Activated CD4-positive, alpha-beta T cell treated with anti-CD3 and anti-CD28 coated beads, Interleukin-10, Interleukin-2, amounts not matched to agents 100 ng/mL and 50 ng/mL, durations not matched to agents 16 hours and 8 hours (primary cell): Measurements from ENCODE around the gene WDR76.
"Not testable (repeated sequence)": the region's sequence is repeated elsewhere in the genome, so short reads cannot be mapped to it uniquely, and the experiment has no call there.

ENCODE experiments used
- DNase-seq: peaks from one replicate; pipeline ENCODE4 v3.0.0-alpha.2; 2020

The WDR76 gene

DNA sequence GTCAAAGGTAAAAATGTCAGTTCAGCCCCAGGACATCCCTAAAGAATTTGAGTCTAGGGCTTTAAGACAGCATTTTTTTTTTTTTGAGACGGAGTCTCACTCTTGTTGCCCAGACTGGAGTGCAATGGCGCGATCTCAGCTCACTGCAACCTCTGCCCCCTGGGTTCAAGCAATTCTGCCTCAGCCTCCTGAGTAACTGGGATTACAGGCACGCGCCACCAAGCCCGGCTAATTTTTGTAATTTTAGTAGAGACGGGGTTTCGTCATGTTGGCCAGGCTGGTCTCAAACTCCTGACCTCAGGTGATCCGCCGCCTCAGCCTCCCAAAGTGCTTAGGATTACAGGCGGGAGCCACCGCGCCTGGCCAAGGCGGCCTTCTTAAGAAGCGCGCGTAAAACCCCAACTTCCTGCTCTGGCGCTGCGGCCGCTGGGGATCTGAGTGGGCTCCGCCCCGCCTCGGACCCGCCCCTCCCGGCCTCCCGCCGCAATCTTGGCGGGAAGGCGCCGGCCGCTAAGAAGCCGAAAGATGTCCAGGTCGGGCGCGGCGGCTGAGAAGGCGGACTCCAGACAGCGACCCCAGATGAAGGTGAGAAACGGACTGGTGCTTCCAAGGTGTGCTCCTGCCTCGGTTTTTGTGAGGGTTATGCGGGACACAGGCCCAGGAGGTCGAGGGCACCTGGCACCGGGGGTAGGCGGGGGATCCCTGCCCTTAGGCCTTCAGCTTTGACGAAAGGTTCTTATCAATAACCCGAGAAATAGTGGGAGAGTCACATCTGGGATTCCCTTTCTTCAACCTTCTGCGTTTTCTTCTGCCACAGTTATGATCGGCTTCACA, at the start of gene WDR76:
Gene WDR76, plus strand, starts transcription at position 495 of the 834 bp plus-strand sequence. Its CDS starts 31 bp downstream, at position 526.
- DNase-seq = peak; percentile 93

DNA sequence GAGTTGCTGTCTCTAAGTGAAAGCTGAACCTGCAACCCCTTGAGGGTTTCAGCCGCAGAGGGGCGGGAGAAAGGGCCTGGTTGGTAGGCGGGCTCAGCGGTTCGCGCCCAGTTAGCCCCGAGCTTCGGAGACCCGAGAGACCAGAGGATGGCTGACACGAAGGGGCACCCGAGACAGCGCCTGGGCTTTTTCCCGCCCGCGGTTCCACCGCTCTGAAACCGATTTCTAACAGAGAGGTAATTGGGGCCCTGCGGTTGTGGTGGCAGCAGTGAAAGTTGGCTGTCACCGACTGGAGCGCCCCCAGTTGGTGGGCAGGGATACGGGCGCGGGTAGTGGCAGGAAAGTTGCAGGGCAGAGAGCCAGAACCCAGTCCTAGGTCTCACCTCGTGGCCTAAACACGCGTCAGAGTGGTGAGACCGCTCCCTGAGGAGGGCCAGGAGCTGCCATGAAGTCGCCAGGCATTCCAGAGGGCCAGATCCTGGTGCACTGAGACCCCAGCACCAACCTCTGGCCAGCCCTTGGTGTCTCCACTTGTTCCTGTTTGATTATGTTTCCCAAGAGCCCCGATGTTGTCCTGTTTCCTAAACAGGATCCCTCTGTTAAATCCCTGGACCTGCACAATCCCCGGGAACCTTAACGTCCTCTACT, 49.4 kb upstream of the WDR76 start:
- DNase-seq = peak; percentile 89

DNA sequence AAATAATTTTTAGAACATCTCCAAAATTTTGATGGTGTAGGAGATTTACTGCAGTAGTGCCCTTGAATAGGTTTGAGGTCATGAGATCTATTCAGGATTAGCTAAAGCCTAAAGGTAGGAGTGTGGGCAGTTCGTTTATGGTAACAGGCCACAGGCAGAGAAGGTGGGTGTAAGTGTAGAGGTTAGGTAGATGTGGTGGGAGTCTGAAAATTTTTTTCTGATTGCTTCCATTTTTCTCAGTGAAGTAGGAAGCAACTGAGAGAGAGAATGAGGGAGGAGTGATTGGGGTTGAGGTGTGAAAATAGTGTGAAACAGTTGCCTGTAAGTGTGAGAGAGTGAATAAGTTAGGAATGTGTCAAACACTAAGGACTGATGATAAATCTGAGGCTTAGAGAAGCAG, 47.8 kb upstream of the WDR76 start:
- DNase-seq = no peak

DNA sequence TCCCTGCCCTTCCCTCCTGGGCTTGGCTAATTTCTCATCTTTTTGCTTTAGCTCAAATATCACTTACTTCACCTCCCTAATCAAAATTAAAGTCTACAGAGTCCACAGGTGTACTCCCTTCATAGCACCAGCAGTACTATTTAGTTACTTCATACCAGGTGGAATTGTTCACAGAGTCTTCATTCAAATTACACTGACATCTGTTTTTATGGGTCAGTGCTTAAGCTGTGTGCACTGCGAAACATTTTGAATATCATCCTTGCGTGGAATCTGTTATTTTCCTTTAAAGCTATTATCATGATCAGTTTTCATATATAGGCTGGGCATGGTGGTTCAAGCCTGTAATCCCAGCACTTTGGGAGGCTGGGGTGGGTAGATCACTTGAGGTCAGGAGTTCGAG, 37.4 kb upstream of the WDR76 start:
- DNase-seq = no peak

DNA sequence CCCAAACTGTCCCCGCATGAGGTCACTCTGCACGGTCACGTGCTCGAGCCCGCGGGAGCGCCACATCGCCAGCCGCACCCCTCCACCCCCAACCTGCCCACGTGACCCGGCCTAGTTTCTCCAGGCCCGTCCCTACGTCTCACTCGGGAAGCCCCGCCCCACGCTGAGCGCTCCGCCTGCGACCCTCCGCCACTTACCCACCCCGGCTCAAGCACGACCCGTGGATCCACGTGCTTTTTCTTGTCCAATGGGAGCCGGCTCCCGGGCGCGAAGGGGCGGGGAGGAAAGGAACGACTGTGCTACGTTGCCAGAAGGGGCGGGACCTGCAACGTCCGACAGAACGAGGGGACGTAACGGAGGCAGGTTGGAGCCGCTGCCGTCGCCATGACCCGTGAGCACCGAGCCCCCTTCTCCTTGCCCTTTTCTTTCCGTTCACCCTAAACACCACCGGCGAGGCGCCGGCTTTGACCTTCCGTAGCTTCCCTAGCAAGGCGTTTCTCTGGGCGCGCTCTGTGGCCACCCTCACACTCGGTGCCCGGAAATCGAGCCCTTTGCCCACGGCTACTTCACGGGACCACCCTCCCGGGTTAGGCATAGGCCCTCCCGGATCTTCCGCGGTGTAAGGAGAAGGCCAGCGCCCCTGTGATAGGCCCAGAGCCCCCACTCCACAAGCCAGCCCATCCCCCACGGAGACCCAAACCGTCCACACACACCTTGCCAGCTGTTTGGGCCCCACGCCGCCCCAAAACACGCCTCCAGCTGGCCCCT, 34.6 kb upstream of the WDR76 start, which contains the start of gene SERF2:
Gene SERF2, plus strand, starts transcription at position 328 of the 768 bp plus-strand sequence. Its CDS starts 57 bp downstream, at position 385.
- peak; percentile 100 for DNase-seq

DNA sequence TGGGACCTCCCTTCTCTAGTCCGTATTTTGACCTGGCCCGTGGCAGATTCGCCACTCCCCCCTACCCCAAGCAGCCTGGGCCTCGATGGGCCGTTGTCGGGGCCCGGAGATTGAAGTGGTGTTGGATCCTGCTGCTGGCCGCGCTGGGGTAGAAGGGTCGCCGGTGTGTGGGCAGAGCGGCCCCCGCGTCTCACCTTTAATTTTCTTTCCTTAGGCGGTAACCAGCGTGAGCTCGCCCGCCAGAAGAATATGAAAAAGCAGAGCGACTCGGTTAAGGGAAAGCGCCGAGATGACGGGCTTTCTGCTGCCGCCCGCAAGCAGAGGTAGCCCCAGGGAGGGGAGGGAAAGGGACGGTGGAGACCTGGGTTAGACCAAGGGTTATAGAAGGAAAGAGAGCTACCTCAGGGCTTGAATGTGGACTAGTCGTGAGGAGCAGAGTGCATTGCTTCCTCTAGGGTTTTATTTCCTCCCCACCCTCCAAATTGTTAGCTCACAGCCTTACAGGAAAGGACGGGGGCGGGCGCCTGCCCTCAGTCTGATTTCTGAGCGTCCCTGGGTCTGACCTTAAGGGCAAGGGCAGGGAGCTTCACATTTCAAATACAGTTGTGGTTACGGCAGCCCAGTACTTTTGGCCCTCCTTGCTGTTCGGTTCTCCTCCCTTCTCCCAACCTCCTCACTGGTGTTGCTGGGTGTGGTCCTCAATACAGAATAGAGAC, 33.9 kb upstream of the WDR76 start:
- peak; percentile 48 for DNase-seq

DNA sequence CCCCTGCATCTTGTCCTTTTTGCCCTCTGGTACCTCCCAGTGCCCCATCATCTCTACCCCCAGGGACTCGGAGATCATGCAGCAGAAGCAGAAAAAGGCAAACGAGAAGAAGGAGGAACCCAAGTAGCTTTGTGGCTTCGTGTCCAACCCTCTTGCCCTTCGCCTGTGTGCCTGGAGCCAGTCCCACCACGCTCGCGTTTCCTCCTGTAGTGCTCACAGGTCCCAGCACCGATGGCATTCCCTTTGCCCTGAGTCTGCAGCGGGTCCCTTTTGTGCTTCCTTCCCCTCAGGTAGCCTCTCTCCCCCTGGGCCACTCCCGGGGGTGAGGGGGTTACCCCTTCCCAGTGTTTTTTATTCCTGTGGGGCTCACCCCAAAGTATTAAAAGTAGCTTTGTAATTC, 33.2 kb upstream of the WDR76 start:
- DNase-seq = no peak

DNA sequence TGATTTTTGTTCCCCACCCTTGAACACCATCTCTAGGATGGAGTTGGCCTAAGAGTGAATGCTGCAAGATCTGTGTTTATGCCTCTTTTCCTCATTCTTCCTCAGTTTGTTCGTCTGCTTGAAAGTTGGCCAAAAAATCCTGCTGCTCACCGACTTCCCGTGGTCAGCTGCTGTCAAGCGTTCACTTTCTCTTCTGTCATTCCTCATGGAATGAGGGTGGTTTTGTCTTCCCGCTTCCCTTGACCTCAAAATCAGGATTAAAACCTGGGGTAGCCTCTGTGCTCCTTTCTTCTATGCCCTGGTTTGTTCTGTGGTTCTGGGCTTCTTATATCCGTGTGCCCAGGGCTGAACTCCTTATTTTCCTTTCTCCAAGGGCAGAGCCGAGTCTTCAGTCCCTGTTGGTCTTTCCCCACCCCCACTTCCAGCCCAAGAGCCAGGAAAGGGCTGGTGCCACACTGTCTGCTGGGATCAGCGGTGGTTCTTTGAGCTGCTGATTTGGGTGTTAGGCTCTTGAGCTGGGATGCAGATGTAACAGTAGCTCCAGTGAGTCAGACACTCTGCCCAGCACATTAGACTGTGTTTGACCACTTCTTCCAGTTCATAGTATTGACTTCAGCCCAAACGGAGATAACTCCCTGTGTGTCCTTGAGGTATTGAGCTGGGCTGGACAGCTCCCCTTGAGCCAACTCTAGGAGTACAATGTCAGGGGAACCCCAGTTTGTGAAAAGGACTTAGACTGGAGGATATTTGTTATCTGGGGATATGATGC, 32.3 kb upstream of the WDR76 start:
- DNase-seq = no peak

DNA sequence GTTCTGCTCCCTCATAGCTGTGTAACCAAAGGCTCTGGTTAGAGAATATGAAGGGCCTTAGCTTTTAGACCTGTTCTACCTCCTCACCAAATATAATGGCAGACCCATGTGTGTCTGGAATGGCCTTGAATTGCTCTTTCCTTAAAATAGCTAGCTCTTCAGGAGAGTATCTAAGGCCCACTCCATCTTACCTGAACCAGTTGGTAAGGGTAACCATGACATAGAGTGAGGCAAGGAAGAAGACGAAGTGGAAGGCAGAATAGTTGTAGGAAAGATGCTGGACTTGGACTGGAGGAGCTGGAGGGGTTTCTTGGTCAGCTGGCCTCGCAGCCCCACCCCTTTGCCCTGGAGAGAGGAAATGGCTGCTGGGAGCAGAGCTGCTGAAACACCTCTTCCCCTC, 31.6 kb upstream of the WDR76 start:
- no peak for DNase-seq

DNA sequence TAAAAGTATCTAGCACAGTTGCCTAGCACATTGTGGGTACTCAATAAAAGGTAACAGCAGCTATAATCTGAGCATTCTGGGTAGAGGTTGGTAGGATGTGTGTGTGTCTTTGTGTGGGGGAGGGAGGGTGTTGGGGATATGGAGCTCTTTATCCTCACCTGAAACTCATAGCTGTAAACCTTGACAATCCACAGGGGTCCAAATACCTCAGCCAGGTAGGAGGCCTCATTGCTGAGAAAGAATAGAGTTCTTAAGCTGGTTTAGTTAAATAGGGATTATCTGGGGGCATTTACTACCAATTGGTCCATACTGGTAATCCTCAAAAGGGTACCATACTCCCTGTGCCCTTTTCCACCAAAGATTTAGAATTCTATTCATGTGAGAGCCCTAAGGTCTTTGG, 30.8 kb upstream of the WDR76 start:
- no peak for DNase-seq

DNA sequence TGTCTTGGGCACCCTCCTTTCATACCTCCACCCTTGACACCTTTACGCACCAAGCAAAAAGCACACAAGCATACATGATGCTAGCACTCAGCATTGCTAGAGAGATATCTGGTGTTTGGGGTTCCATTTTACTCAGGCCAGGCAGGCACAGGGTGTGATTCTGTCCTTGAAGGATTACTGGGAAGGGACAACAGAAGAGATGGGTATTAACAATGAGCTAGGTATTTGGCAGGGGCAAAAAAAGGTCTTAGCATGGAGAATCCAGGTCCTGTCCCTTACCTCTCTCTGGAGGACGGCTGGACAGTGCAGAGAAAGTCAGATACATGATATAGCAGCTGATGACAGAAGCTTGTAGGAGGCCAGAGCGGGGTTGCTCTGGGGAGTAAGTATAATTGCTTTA, 30.2 kb upstream of the WDR76 start:
- DNase-seq = no peak

DNA sequence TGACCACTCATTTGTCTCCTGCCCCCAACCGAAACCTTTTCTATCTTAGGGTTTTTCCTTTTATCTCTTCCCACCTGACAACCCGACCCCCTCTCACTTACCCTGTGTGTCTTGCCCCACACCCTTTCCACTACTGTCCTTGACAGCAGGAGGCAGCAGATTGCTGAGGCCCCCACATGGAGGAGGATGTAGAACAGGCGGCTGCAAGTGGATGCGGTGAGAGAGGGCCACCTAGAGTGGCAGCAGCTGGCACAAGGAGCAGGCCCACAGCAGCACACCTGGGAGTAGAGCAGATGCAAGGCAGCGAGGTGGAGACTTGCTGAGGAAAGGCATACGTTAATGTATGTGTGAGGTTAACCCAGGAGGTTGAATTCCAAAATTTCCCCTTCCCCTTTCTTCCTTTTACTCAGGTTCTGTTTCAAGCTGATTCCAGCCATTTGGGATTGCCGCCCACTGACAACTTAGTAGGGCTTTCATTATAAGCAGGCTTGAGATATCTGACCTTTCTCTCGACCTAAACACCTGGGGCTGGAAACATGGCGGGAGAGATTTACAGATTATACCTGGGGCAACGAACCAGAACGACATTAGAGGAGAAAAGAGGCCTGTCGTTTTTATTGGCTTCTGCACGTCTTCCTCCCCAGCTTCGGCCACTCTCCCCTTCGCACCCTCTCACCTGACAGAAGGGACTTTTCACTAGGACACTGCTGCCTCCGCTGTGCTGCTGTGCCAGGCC, 27.4 kb upstream of the WDR76 start:
- DNase-seq = no peak

DNA sequence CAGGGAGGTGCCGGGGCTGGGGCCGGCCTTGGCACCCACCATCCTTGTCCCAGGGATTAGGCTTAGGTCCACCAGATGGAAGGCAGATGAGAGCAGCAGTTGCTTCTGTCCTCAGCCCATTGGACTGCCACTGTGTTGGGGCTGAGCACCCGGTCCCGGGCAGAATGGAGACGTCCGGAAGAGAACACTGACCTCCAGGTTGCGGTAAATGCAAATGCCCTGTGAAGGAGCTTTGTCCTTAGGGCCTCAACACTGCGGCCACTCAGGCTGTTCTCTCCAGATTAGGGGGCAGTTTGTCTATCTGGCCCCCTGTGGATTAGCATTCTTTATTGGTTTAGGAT, 26.9 kb upstream of the WDR76 start, which contains the start of gene SERINC4:
Gene SERINC4, minus strand, starts transcription at position 276 of the 341 bp plus-strand sequence. Its CDS starts 234 bp downstream, at position 42.
- DNase-seq = no peak

DNA sequence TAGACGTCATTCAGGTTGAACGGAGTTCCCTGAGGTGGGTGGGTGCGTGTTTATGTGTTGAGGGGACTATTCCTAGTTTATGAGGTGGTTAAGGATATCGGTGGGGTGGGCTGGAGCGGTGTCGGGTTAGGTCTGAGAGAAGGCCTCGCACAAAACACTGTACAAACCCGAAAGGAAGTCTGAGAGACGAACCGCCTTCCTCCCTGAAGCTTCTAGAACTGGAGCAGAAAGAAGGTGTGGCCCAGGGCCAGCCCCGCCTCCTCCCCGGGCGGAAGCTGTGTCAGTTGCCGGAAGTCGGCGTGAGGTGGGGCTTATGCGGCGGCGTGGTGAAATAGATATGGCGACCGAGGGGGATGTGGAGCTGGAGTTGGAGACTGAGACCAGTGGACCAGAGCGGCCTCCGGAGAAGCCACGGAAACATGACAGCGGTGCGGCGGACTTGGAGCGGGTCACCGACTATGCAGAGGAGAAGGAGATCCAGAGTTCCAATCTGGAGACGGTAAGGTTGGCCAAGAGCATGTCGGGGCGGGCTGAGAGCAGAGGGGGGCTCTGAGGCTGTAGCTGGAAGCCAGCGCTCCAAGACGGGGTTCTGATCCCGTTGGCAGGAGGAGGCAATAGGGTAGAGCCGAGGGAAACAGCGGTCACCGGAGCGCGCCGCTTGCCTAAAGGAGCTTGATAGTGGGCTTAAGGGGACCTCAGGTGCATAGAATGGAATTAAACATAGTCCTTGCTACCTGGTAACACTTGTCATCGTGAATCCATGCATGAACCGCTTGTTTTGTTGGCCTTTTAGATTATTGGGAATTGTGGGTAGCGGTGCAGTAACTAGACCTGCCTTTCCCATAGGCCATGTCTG, 26.3 kb upstream of the WDR76 start, which contains the start of gene HYPK:
Gene HYPK, plus strand, starts transcription at position 314 of the 856 bp plus-strand sequence. Its CDS starts 24 bp downstream, at position 338.
- DNase-seq = peak; percentile 94

DNA sequence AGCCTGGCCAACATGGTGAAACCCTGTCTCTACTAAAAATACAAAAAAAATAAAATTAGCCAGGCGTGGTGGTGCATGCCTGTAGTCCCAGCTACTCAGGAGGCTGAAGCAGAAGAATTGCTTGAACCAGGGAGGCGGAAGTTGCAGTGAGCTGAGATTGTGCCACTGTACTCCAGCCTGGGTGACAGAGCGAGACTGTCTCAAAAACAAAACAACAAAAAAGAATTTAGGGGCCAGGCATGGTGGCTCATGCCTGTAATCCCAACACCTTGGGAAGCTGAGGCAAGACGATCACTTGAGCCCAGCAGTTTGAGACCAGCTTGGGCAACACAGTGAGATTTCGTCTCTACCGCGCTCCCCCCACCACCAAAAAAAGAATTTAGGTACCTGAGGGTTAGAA, 24.1 kb upstream of the WDR76 start:
- not testable (repeated sequence) for DNase-seq

DNA sequence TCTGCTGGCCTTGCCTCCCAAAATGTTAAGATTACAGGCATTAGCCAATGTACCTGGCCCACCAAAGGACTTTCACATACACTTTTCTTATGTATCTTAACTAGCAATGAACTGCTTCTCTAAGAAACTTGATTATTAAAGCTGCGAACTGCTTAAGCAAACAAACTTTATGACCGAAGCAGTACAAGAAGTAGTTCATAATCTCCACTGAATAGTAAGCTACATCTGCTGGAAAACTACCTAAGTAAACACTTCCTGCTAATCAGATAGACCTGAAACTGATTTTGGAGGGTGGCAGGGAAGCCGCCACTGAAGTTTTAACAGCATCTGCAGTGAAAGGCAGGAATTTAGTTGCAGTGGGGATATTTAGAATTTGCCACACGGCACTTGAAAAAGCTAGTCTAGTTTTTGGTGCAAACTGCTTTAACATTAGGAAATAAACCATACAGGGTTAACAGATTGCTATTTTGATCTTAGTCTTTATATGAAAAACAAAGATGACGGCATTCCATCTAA, 18.3 kb upstream of the WDR76 start:
- no peak for DNase-seq

DNA sequence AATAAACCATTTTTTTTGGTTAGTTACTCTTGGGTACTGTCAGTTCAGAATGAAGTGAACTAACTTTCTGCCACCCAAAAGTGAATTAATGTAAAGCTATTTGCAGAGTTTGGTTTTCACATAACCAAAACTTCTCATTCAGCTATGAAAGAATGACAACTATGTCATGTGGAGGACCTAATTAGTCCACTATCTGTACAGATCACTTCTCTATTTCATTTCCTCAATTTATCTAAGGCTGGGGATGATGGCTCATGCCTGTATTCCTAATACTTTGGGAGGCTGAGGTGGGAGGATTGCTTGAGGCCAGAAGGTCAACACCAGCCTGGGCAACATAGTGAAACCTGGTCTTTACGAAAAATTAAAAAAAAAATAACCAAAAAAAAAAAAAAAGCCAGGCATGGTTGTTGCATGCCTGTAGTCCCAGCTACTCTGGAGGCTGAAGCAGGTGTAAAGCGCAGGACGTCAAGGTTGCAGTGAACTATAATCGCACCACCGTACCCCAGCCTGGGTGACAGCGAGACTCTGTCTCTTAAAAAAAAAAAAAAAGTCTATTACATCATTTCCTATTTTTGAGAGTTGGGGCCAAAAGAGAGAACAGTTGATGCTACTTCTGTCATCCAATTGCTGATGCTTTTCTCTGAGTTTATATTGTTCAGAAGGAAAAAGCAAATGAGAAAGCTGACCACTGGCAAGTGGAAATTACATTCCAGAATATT, 17.7 kb upstream of the WDR76 start:
- no peak for DNase-seq

DNA sequence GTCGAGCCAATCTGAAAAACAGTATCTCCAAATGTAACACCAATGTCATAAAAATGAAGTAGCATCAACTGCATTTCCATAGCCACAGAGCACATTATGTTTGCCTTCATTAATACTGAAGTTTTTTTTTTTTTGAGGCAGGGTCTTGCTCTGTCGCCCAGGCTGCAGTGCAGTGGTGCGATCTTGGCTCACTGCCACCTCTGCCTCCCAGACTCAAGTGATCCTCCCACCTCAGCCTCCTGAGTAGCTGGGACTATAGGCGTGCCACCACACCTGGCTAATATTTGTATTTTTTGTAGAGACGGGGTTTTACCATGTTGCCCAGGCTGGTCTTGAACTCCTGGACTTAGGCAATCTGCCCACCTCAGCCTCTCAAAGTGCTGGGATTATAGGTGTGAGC, 11.7 kb upstream of the WDR76 start:
- not testable (repeated sequence) for DNase-seq

DNA sequence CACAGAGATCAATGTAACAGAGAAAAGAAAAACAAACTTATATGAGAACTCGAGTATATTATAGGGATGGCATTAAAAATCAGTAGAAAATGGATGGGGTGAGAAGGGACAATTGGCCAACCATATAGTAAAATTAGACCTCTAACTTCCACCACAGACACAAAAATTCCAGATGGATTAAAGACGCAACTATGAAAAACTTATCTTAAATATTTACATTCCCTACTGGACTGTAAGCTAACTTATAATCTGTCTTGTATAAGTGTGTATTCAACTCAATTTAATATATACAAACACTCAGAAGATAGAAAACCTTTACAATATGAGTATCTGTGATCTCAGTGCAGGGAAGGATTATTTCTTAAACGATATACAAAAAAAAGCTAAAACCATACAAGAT, 5.3 kb upstream of the WDR76 start:
- DNase-seq = no peak
